ENCODE results near the gene F10. TPM values are rescaled to one million over a fixed set of nuclear protein-coding genes. Genes with fewer than 3 reads are reported as not detected.

F10 gene
- total and polyA plus RNA-seq, 2 of the 13 experiments (the other 11 are each of a cell fraction or from before 2014, with no cell fraction given), result 58.4 to 237 TPM

GRCh38 chr13:113176280-113176679 is 53.7 kb downstream of the F10 start:
- ATAC-seq (no peak), FAIRE-seq (no peak), DNase-seq (ENCODE audit: low spot score) (no peak)
- no peaks in the 10 kb centered on the region for H4K20me1 ChIP-seq (ENCODE audit: insufficient read depth, low read length)
- peaks cover 21 to 76% of the 10 kb centered on the region in 2 experiments for H3K36me3 ChIP-seq (replicated peaks in 1 of 2; ENCODE audit: control insufficient read depth in 1 of 2, insufficient read depth in 2 of 2, low read length in 2 of 2)
- in situ Hi-C loops (cut with HindIII; ENCODE audit: extremely low pct_ligation_motif_present, low pct_unique_long_range_greater_than_20kb) (no loop called here), intact Hi-C loops (cut with micrococcal nuclease; ENCODE audit: unreplicated experiment) (no loop called here)
- H3K9me3 ChIP-seq (ENCODE audit: low read length), result no peaks in the 10 kb centered on the region
- H3K27me3 ChIP-seq (ENCODE audit: control insufficient read depth in 1 of 2, insufficient read depth in 2 of 2, low read length in 2 of 2), result no peaks in the 10 kb centered on the region
- H3K4me1 ChIP-seq (ENCODE audit: insufficient read depth, low read length), result peaks cover 13% of the 10 kb centered on the region
- ChIA-PET CTCF (ENCODE audit: low intra/inter-chr PET ratio, low total read pairs) (no interaction called here), POLR2A (no interaction called here)
- BruUV-seq (replicated peaks), result no TSS peak
- H3K27ac ChIP-seq (ENCODE audit: extremely low read length, insufficient read depth, low read length), result no peak overlapping the region
- 76% methylated on average over 5 of the region's 5 CpGs for WGBS (ENCODE audit: low lambda C conversion rate)
- no peak overlapping the region for H3K4me3 ChIP-seq (replicated peaks in 1 of 3; ENCODE audit: insufficient read depth in 1 of 3, low read depth in 2 of 3, low read length in 3 of 3)
- H3K9ac ChIP-seq (ENCODE audit: insufficient read depth, low read depth, low read length), result no peak overlapping the region
- no peak overlapping the region for H2AFZ ChIP-seq (ENCODE audit: low read length)
- TF ChIP-seq ZSCAN29 (CRISPR knock-in tag; conservative IDR thresholded peaks at IDR 0.05) (no peak), RNF2 (conservative IDR thresholded peaks at IDR 0.05; ENCODE audit: low read depth) (no peak), ZNF17 (CRISPR knock-in tag; IDR thresholded peaks at IDR 0.05) (no peak), TGIF2 (CRISPR knock-in tag; IDR thresholded peaks at IDR 0.05) (no peak), IRF1 (CRISPR knock-in tag; IDR thresholded peaks at IDR 0.05; ENCODE audit: low read depth) (no peak), CREBL2 (CRISPR knock-in tag; IDR thresholded peaks at IDR 0.05; ENCODE audit: borderline replicate concordance) (no peak), ZMYM2 (CRISPR knock-in tag; IDR thresholded peaks at IDR 0.05) (no peak), ZNF574 (CRISPR knock-in tag; IDR thresholded peaks at IDR 0.05) (no peak), ZNF318 (CRISPR knock-in tag; IDR thresholded peaks at IDR 0.05) (no peak), ZNF44 (CRISPR knock-in tag; IDR thresholded peaks at IDR 0.05) (no peak), TAF1 (CRISPR knock-in tag; IDR thresholded peaks at IDR 0.05) (no peak), HNRNPLL (IDR thresholded peaks at IDR 0.05; ENCODE audit: low read depth, low read length, poor library complexity, severe bottlenecking) (no peak), ZNF24 (IDR thresholded peaks at IDR 0.05) (no peak), HIVEP1 (CRISPR knock-in tag; IDR thresholded peaks at IDR 0.05) (no peak), BRD4 (CRISPR knock-in tag; IDR thresholded peaks at IDR 0.05) (no peak)
- H3K4me2 ChIP-seq (ENCODE audit: low read depth, low read length), result no peak overlapping the region
- H3K79me2 ChIP-seq (ENCODE audit: insufficient read depth, low read length), result no peaks in the 10 kb centered on the region
